ENCODE results near the gene ZNF831. TPM values are rescaled to one million over a fixed set of nuclear protein-coding genes. Genes with fewer than 3 reads are reported as not detected.

ZNF831 gene
- total and polyA plus RNA-seq, 3 donors from 2014 or later, result 0.99 to 4.8 (median 4.0) TPM

DNA sequence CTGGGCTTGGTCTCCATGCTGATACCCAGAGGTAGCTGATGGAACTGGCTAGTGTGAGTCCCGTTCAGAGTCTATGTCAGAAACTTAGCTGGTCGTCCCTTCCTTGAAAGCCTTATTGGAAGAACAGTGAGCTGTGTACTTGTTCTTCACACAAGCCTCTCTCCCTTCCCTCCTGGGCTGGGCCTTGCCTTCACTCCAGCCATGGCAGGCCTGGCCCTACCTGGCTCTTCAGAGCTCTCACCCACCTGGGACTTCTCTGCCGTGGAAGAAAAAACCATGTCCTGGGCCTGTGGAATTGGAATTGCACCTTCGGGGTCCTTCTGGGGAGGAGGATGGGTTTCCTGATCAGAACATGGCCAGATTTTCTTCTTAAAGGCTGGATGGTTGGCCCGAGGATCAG lies 20.3 kb upstream of the ZNF831 start:
- WGBS, 2 donors, result 90 to 94% methylated on average over 5 of the region's 5 CpGs
- H3K27ac ChIP-seq, result no peak overlapping the region
- peaks cover 25% of the 10 kb centered on the region for H3K4me1 ChIP-seq
- no peak overlapping the region for H3K4me3 ChIP-seq
- H3K9me3 ChIP-seq, result no peaks in the 10 kb centered on the region
- TF ChIP-seq, protein P1, sequence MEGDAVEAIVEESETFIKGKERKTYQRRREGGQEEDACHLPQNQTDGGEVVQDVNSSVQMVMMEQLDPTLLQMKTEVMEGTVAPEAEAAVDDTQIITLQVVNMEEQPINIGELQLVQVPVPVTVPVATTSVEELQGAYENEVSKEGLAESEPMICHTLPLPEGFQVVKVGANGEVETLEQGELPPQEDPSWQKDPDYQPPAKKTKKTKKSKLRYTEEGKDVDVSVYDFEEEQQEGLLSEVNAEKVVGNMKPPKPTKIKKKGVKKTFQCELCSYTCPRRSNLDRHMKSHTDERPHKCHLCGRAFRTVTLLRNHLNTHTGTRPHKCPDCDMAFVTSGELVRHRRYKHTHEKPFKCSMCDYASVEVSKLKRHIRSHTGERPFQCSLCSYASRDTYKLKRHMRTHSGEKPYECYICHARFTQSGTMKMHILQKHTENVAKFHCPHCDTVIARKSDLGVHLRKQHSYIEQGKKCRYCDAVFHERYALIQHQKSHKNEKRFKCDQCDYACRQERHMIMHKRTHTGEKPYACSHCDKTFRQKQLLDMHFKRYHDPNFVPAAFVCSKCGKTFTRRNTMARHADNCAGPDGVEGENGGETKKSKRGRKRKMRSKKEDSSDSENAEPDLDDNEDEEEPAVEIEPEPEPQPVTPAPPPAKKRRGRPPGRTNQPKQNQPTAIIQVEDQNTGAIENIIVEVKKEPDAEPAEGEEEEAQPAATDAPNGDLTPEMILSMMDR (IDR thresholded peaks at IDR 0.05), result no peak
- TF ChIP-seq POLR2A (IDR thresholded peaks at IDR 0.05), result no peak
- H3K36me3 ChIP-seq (ENCODE audit: low read depth, missing control alignments), result no peaks in the 10 kb centered on the region
- intact Hi-C loops (cut with DNase I; ENCODE audit: low total_unique reads), result no loop called here
- DNase-seq, result no peak
- no peaks in the 10 kb centered on the region for H3K27me3 ChIP-seq

DNA sequence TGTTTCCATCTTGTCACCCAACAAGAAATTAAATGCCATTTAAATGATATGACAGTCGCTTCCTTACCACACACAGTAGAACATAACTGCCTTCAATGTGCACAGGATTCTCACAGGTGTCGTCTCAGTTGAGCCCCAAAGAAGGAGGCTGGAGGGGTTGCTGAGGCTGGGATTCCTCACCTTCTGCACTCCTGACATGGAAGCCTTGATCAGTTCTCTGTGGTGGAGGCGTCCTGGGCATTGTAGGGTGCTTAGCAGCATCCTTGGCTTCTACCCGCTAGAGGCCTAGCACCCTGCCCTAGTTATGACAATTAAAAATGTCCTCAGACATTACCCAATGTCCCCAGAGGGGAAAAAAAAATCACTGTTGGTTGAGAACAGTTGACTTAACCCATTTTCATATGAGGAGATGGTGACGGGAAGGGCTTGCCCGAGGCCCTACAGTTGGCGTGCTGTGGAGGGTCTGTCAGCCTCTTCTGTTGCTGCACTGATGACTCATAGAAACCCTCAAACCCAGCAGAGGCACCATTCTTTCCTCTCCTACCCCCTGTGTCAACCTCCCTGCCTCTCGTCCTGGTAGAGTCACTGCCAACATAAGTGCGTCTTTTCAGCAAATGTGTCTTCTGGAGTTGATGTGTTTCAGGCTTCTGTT lies 19.3 kb upstream of the ZNF831 start:
- Histone ChIP-seq H3K27me3 (no peaks in the 10 kb centered on the region), H3K9me3 (no peaks in the 10 kb centered on the region), H3K4me1 (peaks cover 25% of the 10 kb centered on the region), H3K27ac (no peak overlapping the region), H3K4me3 (no peak overlapping the region), H3K36me3 (ENCODE audit: low read depth, missing control alignments) (no peaks in the 10 kb centered on the region)
- TF ChIP-seq, protein P1 (IDR thresholded peaks at IDR 0.05), result no peak
- no peak for TF ChIP-seq POLR2A (IDR thresholded peaks at IDR 0.05)
- no peak for DNase-seq
- intact Hi-C loops (cut with DNase I; ENCODE audit: low total_unique reads), result no loop called here
- WGBS, 2 donors, result 93 to 96% methylated on average over 9 of the region's 9 CpGs

DNA sequence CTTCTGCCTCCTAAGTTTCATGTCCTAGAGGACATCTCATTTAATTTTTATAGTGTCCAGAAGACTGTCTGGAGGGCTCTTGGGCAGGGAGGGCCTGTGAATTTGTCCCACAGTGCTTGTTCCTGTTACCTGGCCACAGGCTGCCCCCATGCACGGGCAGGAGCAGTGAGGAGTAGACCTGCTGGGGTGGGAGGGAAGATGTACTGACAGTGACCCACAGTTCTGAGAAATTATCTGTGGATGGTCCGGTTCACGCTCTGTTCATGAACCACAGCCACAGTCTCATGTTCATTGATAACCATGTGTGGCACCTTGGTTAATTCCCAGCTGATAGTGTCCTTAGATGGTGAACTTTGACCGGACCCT lies 18.8 kb upstream of the ZNF831 start:
- Histone ChIP-seq H3K4me3 (no peak overlapping the region), H3K27ac (no peak overlapping the region), H3K36me3 (ENCODE audit: low read depth, missing control alignments) (no peaks in the 10 kb centered on the region), H3K27me3 (no peaks in the 10 kb centered on the region), H3K4me1 (peaks cover 25% of the 10 kb centered on the region), H3K9me3 (no peaks in the 10 kb centered on the region)
- WGBS, 2 donors, result 97% methylated on average over 4 of the region's 4 CpGs
- TF ChIP-seq POLR2A (IDR thresholded peaks at IDR 0.05), result no peak
- TF ChIP-seq, protein P1 (IDR thresholded peaks at IDR 0.05), result no peak
- intact Hi-C loops (cut with DNase I; ENCODE audit: low total_unique reads), result no loop called here
- no peak for DNase-seq

DNA sequence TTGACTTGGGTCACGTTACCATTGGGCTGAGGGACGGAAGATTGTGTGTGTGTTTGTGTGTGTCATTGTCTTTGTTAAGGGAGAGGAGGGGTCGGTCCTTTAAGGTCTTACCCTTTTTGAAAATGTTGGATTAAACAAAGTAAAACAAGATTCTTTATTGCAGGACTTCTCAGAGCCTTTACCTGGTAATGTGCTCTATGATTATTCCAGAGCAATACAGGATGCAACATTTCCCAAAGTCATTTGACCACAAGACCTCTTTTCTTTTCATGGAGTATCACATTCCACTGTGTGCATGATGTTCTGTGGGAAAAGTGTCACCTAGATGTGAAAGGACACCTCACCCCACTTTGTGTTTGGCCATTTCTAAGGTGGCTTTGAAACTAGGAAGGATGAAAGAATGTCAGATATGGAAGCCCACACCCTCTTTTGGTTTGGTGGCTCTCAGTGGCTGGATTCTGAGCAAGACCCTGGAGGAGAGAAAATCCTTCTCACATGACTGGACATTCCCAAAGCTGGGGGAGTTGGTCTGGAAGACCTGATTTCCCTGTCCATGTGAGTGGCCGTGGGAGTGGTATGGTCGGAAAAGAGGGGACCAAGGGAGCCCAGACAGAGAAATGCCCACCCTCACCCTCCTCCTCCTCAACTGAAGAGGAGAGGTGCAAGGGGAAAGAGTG lies 18.2 kb upstream of the ZNF831 start:
- 75 to 84% methylated on average over 5 of the region's 5 CpGs for WGBS, 2 donors
- no peak for TF ChIP-seq POLR2A (IDR thresholded peaks at IDR 0.05)
- TF ChIP-seq, protein P1 (IDR thresholded peaks at IDR 0.05), result no peak
- Histone ChIP-seq H3K9me3 (no peaks in the 10 kb centered on the region), H3K4me3 (no peak overlapping the region), H3K4me1 (peaks cover 25% of the 10 kb centered on the region), H3K36me3 (ENCODE audit: low read depth, missing control alignments) (no peaks in the 10 kb centered on the region), H3K27ac (peak overlapping the region in 1 of 2 donors; percentile 28), H3K27me3 (no peaks in the 10 kb centered on the region)
- intact Hi-C loops (cut with DNase I; ENCODE audit: low total_unique reads), result no loop called here
- no peak for DNase-seq
